GM20431 (cell line): ENCODE measurements around the gene SBNO1.
"Not testable (repeated sequence)": the region's sequence is repeated elsewhere in the genome, so short reads cannot be mapped to it uniquely, and the experiment has no call there.

Source experiments
- in situ Hi-C: fragments of 300-500 bp; cut with MseI, MboI; formaldehyde crosslinking; loops from one replicate; pipeline ENCODE4 v1.15.0; 2020; ENCODE audit warnings: low sequenced_read_pairs; ENCODE audit not compliant: unreplicated experiment

Gene SBNO1

GRCh38 chr12:123389560-123390351, 25.1 kb upstream of the SBNO1 start:
- in situ Hi-C loops = no loop called here

GRCh38 chr12:123388951-123389559, 24.4 kb upstream of the SBNO1 start:
- in situ Hi-C loops = no loop called here

GRCh38 chr12:123388177-123388950, 23.7 kb upstream of the SBNO1 start:
- in situ Hi-C loops = no loop called here

GRCh38 chr12:123387508-123388176, 23.0 kb upstream of the SBNO1 start:
- in situ Hi-C loops = no loop called here

GRCh38 chr12:123385536-123385935, 20.9 kb upstream of the SBNO1 start:
- in situ Hi-C loops = not testable (repeated sequence)

GRCh38 chr12:123384994-123385376, 20.3 kb upstream of the SBNO1 start:
- in situ Hi-C loops = no loop called here

GRCh38 chr12:123384318-123384993, 19.8 kb upstream of the SBNO1 start:
- in situ Hi-C loops = no loop called here

GRCh38 chr12:123382684-123383083, 18.0 kb upstream of the SBNO1 start:
- in situ Hi-C loops = no loop called here

- in situ Hi-C loops = no loop called here
Observed at GRCh38 chr12:123379391-123379790, 14.7 kb upstream of the SBNO1 start.

- in situ Hi-C loops = not testable (repeated sequence)
Observed at GRCh38 chr12:123372415-123372814, 7.8 kb upstream of the SBNO1 start.

- in situ Hi-C loops = not testable (repeated sequence)
Observed at GRCh38 chr12:123371667-123372368, 7.2 kb upstream of the SBNO1 start.

GRCh38 chr12:123369229-123369628, 4.6 kb upstream of the SBNO1 start:
- in situ Hi-C loops = no loop called here

- in situ Hi-C loops = not testable (repeated sequence)
Observed at GRCh38 chr12:123368431-123368830, 3.8 kb upstream of the SBNO1 start.

GRCh38 chr12:123367511-123367910, 2.9 kb upstream of the SBNO1 start:
- in situ Hi-C loops = no loop called here

- in situ Hi-C loops = no loop called here
Observed at GRCh38 chr12:123365025-123365917, 624 bp upstream of the SBNO1 start.

- in situ Hi-C loops = no loop called here
Observed at GRCh38 chr12:123363740-123364531, 711 bp downstream of the SBNO1 start.

- in situ Hi-C loops = no loop called here
Observed at GRCh38 chr12:123363390-123363739, 1.3 kb downstream of the SBNO1 start.

- in situ Hi-C loops = no loop called here
Observed at GRCh38 chr12:123358035-123358434, 6.6 kb downstream of the SBNO1 start.
